WERI-Rb-1 (cell line): Measurements from ENCODE around the gene ACOXL.

Experiments
- DNase-seq: peaks from one replicate; pipeline ENCODE4 v3.0.0-alpha.2; 2020
- H3K27ac ChIP-seq: fragments of 250-450 bp; sonication (Bioruptor Pico); 2 replicates; pipeline ENCODE4 v1.5.1; 2020; ENCODE audit warnings: mild to moderate bottlenecking, moderate library complexity
- H3K27me3 ChIP-seq: fragments of 250-450 bp; sonication (Bioruptor Pico); 2 replicates; pipeline ENCODE4 v1.5.1; 2021; ENCODE audit warnings: mild to moderate bottlenecking, low read depth, moderate library complexity; ENCODE audit not compliant: insufficient read depth, severe bottlenecking
- H3K36me3 ChIP-seq: fragments of 250-450 bp; sonication (Bioruptor Pico); 2 replicates; pipeline ENCODE4 v1.5.1; 2020; ENCODE audit warnings: mild to moderate bottlenecking, moderate library complexity
- H3K4me3 ChIP-seq: 2 replicates; pipeline ENCODE4 v1.5.1; 2011; ENCODE audit warnings: low read depth, mild to moderate bottlenecking, control low read depth, low read length
- H3K9me3 ChIP-seq: fragments of 250-450 bp; sonication (Bioruptor Pico); 2 replicates; pipeline ENCODE4 v1.5.1; 2021; ENCODE audit warnings: mild to moderate bottlenecking, moderate library complexity; ENCODE audit not compliant: severe bottlenecking
- CTCF ChIP-seq: IDR thresholded peaks from 2 replicates; pipeline ENCODE4 v1.5.1; 2011; ENCODE audit warnings: low read depth, mild to moderate bottlenecking, control low read depth, inconsistent platforms, low read length

Gene ACOXL

GRCh38 chr2:111028720-111029119 is 296.3 kb downstream of the ACOXL start:
- DNase-seq, result no peak
- no peaks in the 10 kb centered on the region for H3K36me3 ChIP-seq
- H3K27ac ChIP-seq, result no peak overlapping the region
- H3K27me3 ChIP-seq, result peaks cover 67% of the 10 kb centered on the region
- peaks cover 5% of the 10 kb centered on the region for H3K9me3 ChIP-seq
- no peak overlapping the region for H3K4me3 ChIP-seq
- TF ChIP-seq CTCF, result no peak

- Histone ChIP-seq H3K9me3 (peaks cover 5% of the 10 kb centered on the region), H3K36me3 (no peaks in the 10 kb centered on the region), H3K4me3 (no peak overlapping the region), H3K27me3 (peaks cover 67% of the 10 kb centered on the region), H3K27ac (no peak overlapping the region)
- DNase-seq, result no peak
- no peak for TF ChIP-seq CTCF
Measured at GRCh38 chr2:111029181-111029927, 297.0 kb downstream of the ACOXL start.

- no peak overlapping the region for H3K4me3 ChIP-seq
- H3K36me3 ChIP-seq, result no peaks in the 10 kb centered on the region
- no peak for DNase-seq
- H3K9me3 ChIP-seq, result peaks cover 5% of the 10 kb centered on the region
- H3K27me3 ChIP-seq, result peaks cover 67% of the 10 kb centered on the region
- no peak for TF ChIP-seq CTCF
- H3K27ac ChIP-seq, result no peak overlapping the region
Measured at GRCh38 chr2:111030260-111030891, 298.0 kb downstream of the ACOXL start.

- no peak for TF ChIP-seq CTCF
- Histone ChIP-seq H3K27ac (no peak overlapping the region), H3K9me3 (peaks cover 5% of the 10 kb centered on the region), H3K4me3 (no peak overlapping the region), H3K36me3 (no peaks in the 10 kb centered on the region), H3K27me3 (peaks cover 69% of the 10 kb centered on the region)
- no peak for DNase-seq
Measured at GRCh38 chr2:111030945-111031344, 298.6 kb downstream of the ACOXL start.

GRCh38 chr2:111031546-111032478 is 299.4 kb downstream of the ACOXL start:
- Histone ChIP-seq H3K4me3 (no peak overlapping the region), H3K27ac (no peak overlapping the region), H3K27me3 (peaks cover 75% of the 10 kb centered on the region), H3K36me3 (no peaks in the 10 kb centered on the region), H3K9me3 (peaks cover 5% of the 10 kb centered on the region)
- no peak for TF ChIP-seq CTCF
- DNase-seq, result no peak
